ENCODE data around the gene DLEC1.
A peak's percentile ranks its signal among the peaks of the same experiment; 100 is the strongest.

DLEC1 gene

GRCh38 chr3:38001456-38002081 is 37.4 kb upstream of the DLEC1 start:
- peak in 1 of 2 experiments; percentile 15 for DNase-seq

GRCh38 chr3:38002291-38002876 is 36.6 kb upstream of the DLEC1 start:
- no peak for DNase-seq

GRCh38 chr3:38002940-38003339 is 36.1 kb upstream of the DLEC1 start:
- no peak for DNase-seq

- DNase-seq, result peak; percentile 9 to 25
Measured at GRCh38 chr3:38003371-38003816, 35.6 kb upstream of the DLEC1 start.

- DNase-seq, result no peak
Measured at GRCh38 chr3:38003817-38004414, 35.1 kb upstream of the DLEC1 start.

- peak; percentile 73 to 81 for DNase-seq
Measured at GRCh38 chr3:38004415-38005075, 34.5 kb upstream of the DLEC1 start.

GRCh38 chr3:38005076-38006020 is 33.7 kb upstream of the DLEC1 start:
- DNase-seq, result no peak

GRCh38 chr3:38006031-38006430 is 33.0 kb upstream of the DLEC1 start:
- DNase-seq, result no peak

GRCh38 chr3:38006445-38006995 is 32.5 kb upstream of the DLEC1 start:
- no peak for DNase-seq

- DNase-seq, result no peak
Measured at GRCh38 chr3:38007754-38008090, 31.3 kb upstream of the DLEC1 start.

- DNase-seq, result no peak
Measured at GRCh38 chr3:38008191-38008701, 30.8 kb upstream of the DLEC1 start.

GRCh38 chr3:38008971-38009580 is 29.9 kb upstream of the DLEC1 start:
- DNase-seq, result no peak

GRCh38 chr3:38009807-38010591 is 29.0 kb upstream of the DLEC1 start:
- no peak for DNase-seq

- DNase-seq, result no peak
Measured at GRCh38 chr3:38011111-38011510, 27.9 kb upstream of the DLEC1 start.

GRCh38 chr3:38015485-38015884 is 23.5 kb upstream of the DLEC1 start:
- DNase-seq, result no peak

- no peak for DNase-seq
Measured at GRCh38 chr3:38015984-38016383, 23.0 kb upstream of the DLEC1 start.

GRCh38 chr3:38016410-38016809 is 22.6 kb upstream of the DLEC1 start:
- DNase-seq, result no peak

GRCh38 chr3:38016847-38017444 is 22.1 kb upstream of the DLEC1 start:
- no peak for DNase-seq

- no peak for DNase-seq
Measured at GRCh38 chr3:38017445-38018295, 21.3 kb upstream of the DLEC1 start.

Data from AML-193 (cell line).